Naive thymus-derived CD4-positive, alpha-beta T cell (primary cell): ENCODE data around the gene CHMP4B. TPM values are rescaled to one million over a fixed set of nuclear protein-coding genes. Genes with fewer than 3 reads are reported as not detected.

Experiments used
- ATAC-seq: fragments of 150-1000 bp; cut with Tn5 transposase; 2 replicates; pipeline ENCODE4 v1.10.0; 2021; ENCODE audit warnings: mild to moderate bottlenecking, moderate library complexity
- CTCF ChIA-PET: fragments of 350-600 bp; sonication (Branson Sonifier 250); formaldehyde crosslinking; loops from one replicate; lab custom pipeline; 2021; ENCODE audit warnings: antibody characterized with exemption; lab: Charles Lee
- POLR2A ChIA-PET: fragments of 350-600 bp; sonication (Branson Sonifier 250); formaldehyde crosslinking; loops from one replicate; lab custom pipeline; 2021; ENCODE audit warnings: antibody characterized with exemption, inconsistent platforms; lab: Charles Lee
- DNase-seq, 9 donors: peaks; one replicate each; pipeline versions ENCODE4 v3.0.0 to v3.0.0-alpha.2; 2020 to 2022; ENCODE audit warnings: mixed read lengths in 1 of 9
- H3K27ac ChIP-seq: one replicate; pipeline ENCODE4 v1.7.0; 2013; ENCODE audit warnings: mild to moderate bottlenecking, low read depth, low read length, moderate library complexity
- H3K27me3 ChIP-seq, 2 donors: one replicate each; pipeline ENCODE4 v1.7.0; 2013; ENCODE audit warnings: low read length in 2 of 2, mild to moderate bottlenecking in 2 of 2, moderate library complexity in 2 of 2; ENCODE audit not compliant: control insufficient read depth in 2 of 2, insufficient read depth in 2 of 2
- H3K36me3 ChIP-seq, 3 experiments: 1 replicate in 2 of 3; 2 replicates in 1 of 3; pipeline ENCODE4 v1.7.0; 2013; ENCODE audit warnings: low read length in 3 of 3, mild to moderate bottlenecking in 3 of 3, moderate library complexity in 1 of 3; ENCODE audit not compliant: insufficient read depth in 3 of 3, control insufficient read depth in 2 of 3
- H3K4me1 ChIP-seq, 2 donors: one replicate each; pipeline ENCODE4 v1.7.0; 2013; ENCODE audit warnings: low read length in 2 of 2, mild to moderate bottlenecking in 2 of 2, moderate library complexity in 1 of 2; ENCODE audit not compliant: control insufficient read depth in 2 of 2, insufficient read depth in 2 of 2
- H3K4me3 ChIP-seq: 2 replicates; pipeline ENCODE4 v1.7.0; 2013; ENCODE audit warnings: mild to moderate bottlenecking, low read length
- H3K9me3 ChIP-seq, 3 experiments: 1 replicate in 2 of 3; 2 replicates in 1 of 3; pipeline ENCODE4 v1.7.0; 2013; ENCODE audit warnings: low read length in 3 of 3; ENCODE audit not compliant: control insufficient read depth in 2 of 3
- H3K27ac Mint-ChIP-seq, 9 donors: one replicate each; pipeline ENCODE4 v1.8.0; 2020 to 2022; ENCODE audit warnings: mixed read lengths in 9 of 9, mild to moderate bottlenecking in 8 of 9, moderate library complexity in 5 of 9, inconsistent platforms in 2 of 9
- H3K27me3 Mint-ChIP-seq, 5 donors: one replicate each; pipeline ENCODE4 v1.8.0; 2021 to 2022; ENCODE audit warnings: mixed read lengths in 5 of 5, mild to moderate bottlenecking in 1 of 5
- H3K36me3 Mint-ChIP-seq, 5 donors: one replicate each; pipeline ENCODE4 v1.8.0; 2020 to 2022; ENCODE audit warnings: mixed read lengths in 5 of 5, mild to moderate bottlenecking in 3 of 5, inconsistent platforms in 1 of 5
- H3K4me1 Mint-ChIP-seq, 7 donors: one replicate each; pipeline ENCODE4 v1.8.0; 2020 to 2022; ENCODE audit warnings: mixed read lengths in 7 of 7, mild to moderate bottlenecking in 3 of 7, inconsistent platforms in 1 of 7
- H3K4me3 Mint-ChIP-seq, 10 donors: one replicate each; pipeline ENCODE4 v1.8.0; 2020 to 2022; ENCODE audit warnings: mild to moderate bottlenecking in 10 of 10, mixed read lengths in 10 of 10, moderate library complexity in 6 of 10, inconsistent platforms in 2 of 10
- H3K9me3 Mint-ChIP-seq, 11 donors: one replicate each; pipeline ENCODE4 v1.8.0; 2020 to 2022; ENCODE audit warnings: mixed read lengths in 11 of 11, mild to moderate bottlenecking in 4 of 11, inconsistent platforms in 1 of 11, moderate library complexity in 1 of 11
- intact Hi-C, 2 donors: fragments of 100-400 bp; cut with micrococcal nuclease; formaldehyde crosslinking; loops; one replicate each; pipeline ENCODE4 v1.15.1; 2023
- polyA plus RNA-seq, 2 donors: library from polyadenylated mRNA; unstranded; fragments of 300-500 nt; fragmentation: Illumina TruSeq; gene quantifications; one replicate each; pipeline ENCODE4 v1.2.3, GENCODE V29; 2021
- total RNA-seq, 6 experiments: library from RNA in 5 of 6; stranded (reverse) in 5 of 6; gene quantifications; 1 replicate in 5 of 6; 2 replicates in 1 of 6; pipeline ENCODE4 v1.2.3 and lab custom pipeline; 2021 to 2026

The CHMP4B gene
- total and polyA plus RNA-seq, 7 experiments from 2014 or later = 4.9 to 80.8 (median 54.1) TPM

DNA sequence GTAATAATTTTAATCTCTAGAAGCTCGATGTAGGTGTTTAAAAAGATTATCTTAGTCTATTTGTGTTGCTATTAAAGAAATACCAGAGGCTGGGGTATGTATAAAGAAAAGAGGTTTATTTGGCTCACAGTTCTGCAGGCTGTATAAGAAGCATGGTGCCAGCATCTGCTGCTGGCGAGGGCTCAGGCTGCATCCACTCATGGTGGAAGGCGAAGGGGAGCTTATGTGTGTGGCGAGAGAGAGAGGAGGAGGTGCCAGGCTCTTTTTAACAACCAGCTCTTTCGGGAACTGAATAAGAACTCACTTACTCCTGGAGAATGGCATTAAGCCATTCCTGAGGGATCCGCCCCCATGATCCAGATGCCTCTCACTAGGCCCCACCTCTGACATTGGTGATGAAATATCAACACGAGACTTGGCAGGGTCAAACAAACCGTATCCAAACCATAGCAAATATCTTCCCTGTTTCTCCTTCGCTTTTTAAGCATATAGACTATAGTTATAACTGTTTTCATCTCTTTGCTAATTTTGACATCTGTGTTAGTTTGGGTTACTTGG lies 24.5 kb downstream of the CHMP4B start:
- CTCF ChIA-PET = no interaction called here
- intact Hi-C loops = no loop called here
- Histone ChIP-seq H3K9me3 (no peaks in the 10 kb centered on the region), H3K4me3 (no peak overlapping the region), H3K4me1 (peaks cover 8 to 38% of the 10 kb centered on the region in 2 donors), H3K27me3 (no peaks in the 10 kb centered on the region), H3K36me3 (peaks cover 0 to 16% (median 0%) of the 10 kb centered on the region in 3 experiments), H3K27ac (no peak overlapping the region)
- DNase-seq (no peak), ATAC-seq (no peak)
- POLR2A ChIA-PET = interaction anchor here (1.3 kb wide), 1 partner anchor 17 kb away, joined by 3 read pairs; no protein-coding TSS in a partner anchor
- H3K36me3 Mint-ChIP-seq = peaks cover 7 to 42% (median 25%) of the 10 kb centered on the region in 5 donors
- peaks cover 50 to 87% (median 81%) of the 10 kb centered on the region in 7 donors for H3K4me1 Mint-ChIP-seq
- peak overlapping the region in 2 of 10 donors; percentile 11 to 39 for H3K4me3 Mint-ChIP-seq
- no peaks in the 10 kb centered on the region for H3K27me3 Mint-ChIP-seq
- H3K9me3 Mint-ChIP-seq = no peaks in the 10 kb centered on the region
- H3K27ac Mint-ChIP-seq = peak overlapping the region in 2 of 9 donors; percentile 9 to 34

DNA sequence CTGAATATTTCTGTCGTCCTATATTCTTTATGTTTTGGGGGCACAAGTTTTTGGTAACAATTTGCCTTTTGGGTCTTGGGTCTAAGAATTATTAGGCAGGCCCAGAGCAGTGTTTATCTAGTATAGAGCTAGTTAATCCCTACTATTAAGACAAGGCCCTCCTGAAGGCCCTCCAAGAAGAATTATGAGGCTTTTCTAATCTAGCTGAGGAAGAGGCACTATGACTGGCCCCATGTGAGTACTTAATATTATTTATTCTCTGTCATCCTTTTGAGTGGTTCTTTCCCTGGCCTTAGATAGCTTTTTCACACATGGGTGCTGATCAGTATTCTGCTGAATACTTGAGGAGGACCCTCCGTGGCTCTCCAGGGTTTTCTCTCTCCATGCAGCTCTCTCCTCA lies 25.1 kb downstream of the CHMP4B start:
- Mint-ChIP-seq H3K27ac (peak overlapping the region in 2 of 9 donors; percentile 17 to 63), H3K27me3 (no peaks in the 10 kb centered on the region), H3K4me1 (peaks cover 55 to 92% (median 87%) of the 10 kb centered on the region in 7 donors), H3K9me3 (no peaks in the 10 kb centered on the region), H3K36me3 (peaks cover 7 to 42% (median 25%) of the 10 kb centered on the region in 5 donors), H3K4me3 (peak overlapping the region in 1 of 10 donors; percentile 21)
- H3K36me3 ChIP-seq = peaks cover 0 to 16% (median 0%) of the 10 kb centered on the region in 3 experiments
- no peak overlapping the region for H3K27ac ChIP-seq
- peaks cover 8 to 44% of the 10 kb centered on the region in 2 donors for H3K4me1 ChIP-seq
- H3K9me3 ChIP-seq = no peaks in the 10 kb centered on the region
- H3K4me3 ChIP-seq = no peak overlapping the region
- ATAC-seq = no peak
- ChIA-PET POLR2A (interaction anchor here (1.3 kb wide), 1 partner anchor 16 kb away, joined by 3 read pairs; no protein-coding TSS in a partner anchor), CTCF (interaction anchor here (1.1 to 1.2 kb wide), 2 partner anchors 16 to 43 kb away, joined by 3 read pairs; no protein-coding TSS in a partner anchor)
- no peaks in the 10 kb centered on the region for H3K27me3 ChIP-seq
- no peak for DNase-seq
- intact Hi-C loops = no loop called here

DNA sequence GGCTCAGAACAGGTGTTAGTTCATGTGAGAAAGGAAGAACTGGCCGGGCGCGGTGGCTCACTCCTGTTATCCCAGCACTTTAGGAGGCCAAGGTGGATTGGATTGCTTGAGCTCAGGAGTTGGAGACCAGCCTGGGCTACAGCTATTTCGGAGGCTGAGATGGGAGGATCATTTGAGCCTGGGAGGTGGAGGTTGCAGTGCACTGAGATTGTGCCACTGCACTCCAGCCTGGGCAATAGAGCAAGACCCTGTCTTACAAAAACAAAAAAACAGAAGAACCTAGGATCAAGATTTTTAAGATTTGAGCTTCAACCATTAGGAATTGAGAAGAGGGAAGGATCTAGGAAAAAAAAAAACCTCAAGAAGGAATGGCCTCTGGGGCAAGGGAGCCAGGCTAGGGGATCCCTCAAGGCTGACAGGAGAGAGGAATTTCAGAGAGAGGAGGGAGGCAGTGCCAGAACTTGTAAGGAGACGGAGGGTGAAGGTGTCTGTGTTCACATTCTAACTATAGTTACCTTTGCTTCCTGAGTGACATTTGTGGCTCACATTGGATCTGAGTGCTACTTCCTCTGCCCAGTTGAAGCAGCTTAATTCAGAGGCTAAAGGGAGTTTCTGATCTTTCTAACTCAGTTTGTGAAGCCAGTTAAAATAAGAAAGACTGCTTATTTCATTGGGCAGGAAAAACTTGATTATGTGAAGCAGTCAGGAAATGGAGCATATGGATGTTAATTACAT lies 26.1 kb downstream of the CHMP4B start:
- Histone ChIP-seq H3K4me3 (no peak overlapping the region), H3K27me3 (no peaks in the 10 kb centered on the region), H3K4me1 (peaks cover 8 to 53% of the 10 kb centered on the region in 2 donors), H3K9me3 (no peaks in the 10 kb centered on the region), H3K27ac (no peak overlapping the region), H3K36me3 (peaks cover 0 to 12% (median 0%) of the 10 kb centered on the region in 3 experiments)
- Mint-ChIP-seq H3K27ac (peak overlapping the region in 8 of 9 donors; percentile 17 to 75 (median 41)), H3K4me3 (peak overlapping the region in 6 of 10 donors; percentile 6 to 50 (median 40)), H3K9me3 (no peaks in the 10 kb centered on the region), H3K4me1 (peaks cover 64 to 92% (median 88%) of the 10 kb centered on the region in 7 donors), H3K36me3 (peaks cover 7 to 33% (median 20%) of the 10 kb centered on the region in 5 donors), H3K27me3 (no peaks in the 10 kb centered on the region)
- DNase-seq (no peak), ATAC-seq (no peak)
- intact Hi-C loops = no loop called here
- ChIA-PET POLR2A (interaction anchor here (0.7 to 1.3 kb wide), 2 partner anchors 9 to 15 kb away, joined by 3 read pairs; no protein-coding TSS in a partner anchor), CTCF (interaction anchor here (1.1 to 1.2 kb wide), 2 partner anchors 17 to 44 kb away, joined by 3 read pairs; no protein-coding TSS in a partner anchor)

DNA sequence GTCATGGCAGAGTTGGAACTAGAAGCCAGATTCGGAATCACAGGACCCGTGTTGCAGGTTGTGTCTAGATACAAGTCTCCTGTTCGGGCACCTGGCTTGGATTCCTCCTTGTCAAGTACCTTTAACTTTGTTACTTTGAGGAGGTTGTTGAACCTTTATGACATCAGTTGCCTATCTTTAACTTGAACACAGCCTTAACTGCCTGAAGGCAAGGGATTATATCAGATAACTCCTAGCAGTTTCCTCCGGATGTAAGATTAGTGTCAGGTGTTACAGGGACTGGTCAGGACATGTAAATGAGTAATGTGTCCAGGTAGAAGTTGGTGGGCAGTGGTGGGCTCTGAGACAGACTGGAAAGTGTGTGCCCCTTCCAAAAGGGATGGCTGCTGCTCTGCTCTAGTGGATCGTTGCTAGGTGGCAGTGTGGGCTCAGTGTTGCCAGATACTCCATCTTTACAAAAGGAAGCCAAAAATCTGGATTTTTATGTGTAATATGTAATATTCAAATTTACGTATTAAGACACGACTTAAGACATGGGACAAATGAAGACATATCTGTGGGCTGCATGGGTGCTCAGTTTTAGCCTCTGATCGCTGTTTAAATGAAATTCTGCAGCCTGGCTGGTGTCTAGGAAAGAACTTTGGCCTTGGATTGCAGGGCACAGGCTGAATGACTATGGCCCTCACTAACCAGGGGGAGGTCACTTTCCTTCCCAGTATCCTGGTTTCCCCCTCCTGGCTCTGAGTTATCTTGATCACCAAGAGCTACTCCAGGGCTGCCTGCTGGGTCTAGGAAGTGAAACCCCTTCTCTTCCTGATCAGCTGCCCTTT lies 27.1 kb downstream of the CHMP4B start:
- H3K4me1 ChIP-seq = peaks cover 11 to 62% of the 10 kb centered on the region in 2 donors
- CTCF ChIA-PET = no interaction called here
- no peak for ATAC-seq

DNA sequence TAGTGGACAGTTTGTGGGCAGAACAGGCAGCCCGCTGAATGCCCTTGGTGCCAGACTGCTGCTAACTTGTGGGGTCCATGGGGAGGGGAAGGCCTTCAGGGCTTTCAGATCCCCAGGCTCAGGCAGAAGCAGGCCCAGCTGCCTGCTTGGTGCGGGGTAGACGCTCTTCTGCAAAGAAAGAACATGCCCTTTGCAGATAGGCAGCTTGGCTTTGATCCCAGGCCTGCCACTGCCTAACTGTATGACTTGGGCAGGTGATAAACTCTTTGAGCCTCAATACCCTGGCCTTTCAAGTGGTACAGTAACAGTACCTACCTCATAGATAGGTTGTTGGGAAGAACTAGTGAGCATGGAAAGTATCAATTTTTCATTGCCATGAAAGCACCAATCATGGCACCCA lies 28.4 kb downstream of the CHMP4B start:
- ATAC-seq (no peak), DNase-seq (no peak)
- Histone ChIP-seq H3K36me3 (no peaks in the 10 kb centered on the region), H3K4me3 (no peak overlapping the region), H3K27me3 (no peaks in the 10 kb centered on the region), H3K27ac (no peak overlapping the region), H3K4me1 (peaks cover 16 to 73% of the 10 kb centered on the region in 2 donors), H3K9me3 (no peaks in the 10 kb centered on the region)
- ChIA-PET POLR2A (interaction anchor here (1.6 kb wide), 1 partner anchor 13 kb away, joined by 4 read pairs; no protein-coding TSS in a partner anchor), CTCF (interaction anchor here (0.8 to 1.1 kb wide), 2 partner anchors 24 to 76 kb away, joined by 3 to 4 read pairs; no protein-coding TSS in a partner anchor)
- Mint-ChIP-seq H3K36me3 (peaks cover 0 to 14% (median 8%) of the 10 kb centered on the region in 5 donors), H3K4me3 (no peak overlapping the region), H3K27me3 (no peaks in the 10 kb centered on the region), H3K4me1 (peaks cover 68 to 98% (median 94%) of the 10 kb centered on the region in 7 donors), H3K27ac (no peak overlapping the region), H3K9me3 (no peaks in the 10 kb centered on the region)
- intact Hi-C loops = no loop called here

More for the DNA sequence above, 27.1 kb downstream of the CHMP4B start:
- Histone ChIP-seq H3K9me3 (no peaks in the 10 kb centered on the region), H3K27me3 (no peaks in the 10 kb centered on the region), H3K4me3 (no peak overlapping the region), H3K36me3 (peaks cover 0 to 6% (median 0%) of the 10 kb centered on the region in 3 experiments), H3K27ac (no peak overlapping the region)
- Mint-ChIP-seq H3K27ac (peak overlapping the region in 6 of 9 donors; percentile 2 to 84 (median 26)), H3K4me1 (peaks cover 66 to 96% (median 91%) of the 10 kb centered on the region in 7 donors), H3K4me3 (peak overlapping the region in 4 of 10 donors; percentile 16 to 34 (median 25)), H3K36me3 (peaks cover 5 to 27% (median 14%) of the 10 kb centered on the region in 5 donors), H3K9me3 (no peaks in the 10 kb centered on the region), H3K27me3 (no peaks in the 10 kb centered on the region)
- DNase-seq = no peak
- POLR2A ChIA-PET = no interaction called here
- intact Hi-C loops = loop anchor here in 1 of 2 donors (1.0 kb wide), 1 partner anchor 77 kb away; no protein-coding TSS in a partner anchor
